Activated CD8-positive, alpha-beta memory T cell treated with anti-CD3 and anti-CD28 coated beads for 48 hours (primary cell): ENCODE measurements around the gene C3orf22.
"Not testable (repeated sequence)": the region's sequence is repeated elsewhere in the genome, so short reads cannot be mapped to it uniquely, and the experiment has no call there.

ENCODE experiments used
- DNase-seq, 3 experiments: peaks; one replicate each; pipeline ENCODE4 v3.0.0-alpha.2; 2020; ENCODE audit warnings: low read depth in 2 of 3, low spot score in 2 of 3

Gene C3orf22, protein sequence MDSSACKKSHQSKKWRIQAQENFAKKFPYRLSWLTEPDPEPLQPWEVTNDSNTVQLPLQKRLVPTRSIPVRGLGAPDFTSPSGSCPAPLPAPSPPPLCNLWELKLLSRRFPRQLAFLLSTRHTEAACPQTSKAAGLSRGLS

DNA sequence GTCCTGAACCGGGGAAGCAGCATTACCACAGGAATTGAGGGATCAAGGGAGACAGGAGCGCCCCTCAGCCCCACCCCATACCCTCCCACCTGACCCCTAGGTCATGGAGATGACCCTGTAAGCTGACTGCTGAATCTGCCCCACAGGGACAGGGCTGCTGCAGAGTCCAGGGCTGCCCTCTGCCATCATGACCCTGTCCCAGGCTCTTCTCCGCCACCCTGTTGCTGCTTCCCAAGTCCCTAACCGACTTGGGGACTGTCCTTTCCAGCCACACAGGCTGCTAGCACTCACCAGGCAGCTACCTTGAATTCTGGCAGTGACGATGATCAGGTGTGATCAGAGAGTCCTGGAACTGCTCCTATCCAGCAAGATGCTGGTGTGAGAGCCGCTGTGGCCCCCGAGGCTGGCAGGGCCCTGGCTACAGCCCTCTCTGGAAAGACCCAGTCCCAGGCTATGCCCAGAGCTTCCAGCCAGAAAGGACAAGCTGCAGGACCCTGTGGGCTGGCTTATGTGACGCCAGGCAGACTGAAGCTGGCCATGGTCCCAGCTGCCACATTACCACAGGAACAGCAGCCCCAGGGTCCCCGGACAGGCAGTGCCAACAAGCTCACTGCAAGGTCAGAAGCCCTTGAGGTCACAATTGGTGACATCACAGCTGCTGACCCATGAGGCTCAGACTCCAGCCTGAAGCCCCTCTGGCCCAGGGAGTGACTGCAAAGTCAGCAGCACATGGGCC, at the start of gene C3orf22:
Gene C3orf22 (minus strand): TSS at position 597 of the 736 bp plus-strand sequence. CDS start 5,542 bp downstream, outside the sequence.
- DNase-seq: no peak

DNA sequence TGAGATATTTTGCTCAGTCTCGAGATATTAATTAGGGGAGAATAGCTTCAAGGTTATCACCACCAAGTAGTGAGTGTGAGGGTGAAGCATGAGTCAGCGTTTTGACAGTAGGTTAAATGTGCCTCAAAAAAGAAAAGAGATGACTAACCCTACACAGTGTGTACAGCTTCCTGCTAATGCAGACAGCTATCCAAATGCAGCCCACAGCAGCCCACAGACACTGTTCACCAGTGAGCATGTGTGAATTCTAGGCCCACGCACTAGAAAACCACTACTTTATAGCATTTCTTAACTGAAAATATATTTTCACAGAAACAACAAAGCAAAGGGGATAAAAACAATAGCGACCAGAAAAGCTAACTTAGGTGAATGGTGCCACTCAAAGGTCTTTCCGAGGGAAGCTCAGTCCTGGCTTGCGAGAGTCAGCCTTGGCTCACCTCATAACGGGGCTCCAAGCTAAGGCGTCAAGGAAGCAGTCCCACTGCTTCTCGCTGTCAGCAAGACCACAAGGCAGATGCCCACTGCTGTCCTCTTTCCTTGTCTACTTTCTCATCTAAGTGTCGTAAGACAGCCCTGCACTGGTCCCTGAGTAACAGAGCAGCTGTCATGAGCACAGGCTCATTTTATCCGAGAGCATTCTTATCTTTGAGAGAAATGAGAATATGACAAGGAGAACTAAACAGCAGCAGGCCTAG, 48.6 kb upstream of the C3orf22 start:
- peak in 1 of 3 experiments; percentile 5 for DNase-seq

DNA sequence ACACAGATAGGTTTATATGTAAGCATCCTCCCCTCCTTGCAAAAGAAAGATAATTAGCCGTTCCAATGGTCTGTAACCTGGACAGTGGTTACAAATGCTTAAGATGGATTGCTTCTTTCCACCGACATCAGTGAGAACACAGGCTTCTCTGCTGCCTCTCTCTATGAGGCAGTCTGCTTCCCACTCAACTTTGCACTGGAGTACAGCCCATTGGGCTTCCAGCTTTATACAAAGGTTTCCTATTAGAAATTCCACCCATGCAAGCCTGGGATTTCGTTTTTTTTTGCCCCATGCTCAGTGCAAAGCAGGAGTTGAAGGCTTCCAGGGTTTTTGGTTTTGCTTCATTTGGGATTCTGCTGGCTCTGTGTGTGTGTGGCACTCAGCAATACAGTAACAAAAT, 47.3 kb upstream of the C3orf22 start:
- no peak for DNase-seq

DNA sequence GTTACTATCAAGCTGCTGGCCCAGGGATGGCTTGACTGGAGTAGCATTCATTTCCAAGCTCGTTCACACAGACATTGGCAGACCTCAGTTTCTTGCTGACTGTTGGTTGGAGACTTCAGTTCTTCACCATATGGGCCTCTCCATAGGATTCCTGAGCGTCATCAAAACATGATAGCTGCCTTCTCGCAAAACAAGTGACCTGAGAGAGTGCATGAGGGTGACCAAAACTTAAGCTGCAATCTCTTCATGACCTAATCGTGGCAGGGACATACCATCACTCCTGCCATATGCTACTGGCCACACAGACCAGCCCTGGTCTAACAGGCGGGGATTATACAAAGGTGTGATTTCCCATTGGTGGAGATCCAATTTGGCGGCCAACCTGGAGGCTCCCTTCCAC, 46.0 kb upstream of the C3orf22 start:
- DNase-seq: no peak

DNA sequence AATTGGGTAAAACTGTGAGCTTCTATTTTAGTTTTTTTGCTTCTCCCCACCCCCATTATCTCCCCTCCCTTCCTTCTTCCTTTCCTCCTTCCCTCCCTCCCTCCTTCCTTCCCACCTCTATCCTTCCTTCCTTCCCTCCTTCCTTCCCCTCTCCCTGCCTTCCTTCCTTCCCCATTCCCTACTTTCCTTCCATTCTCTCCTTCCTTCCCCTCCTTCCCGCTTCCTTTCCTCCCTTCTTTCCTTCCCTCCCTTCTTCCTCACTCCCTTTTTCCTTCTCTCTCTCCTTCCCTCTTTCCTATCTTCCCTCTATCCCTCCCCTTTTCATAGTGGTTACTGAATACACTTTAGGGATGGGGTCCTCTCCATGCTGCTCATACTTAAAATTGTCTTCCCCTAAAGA, 40.4 kb upstream of the C3orf22 start:
- DNase-seq: no peak

DNA sequence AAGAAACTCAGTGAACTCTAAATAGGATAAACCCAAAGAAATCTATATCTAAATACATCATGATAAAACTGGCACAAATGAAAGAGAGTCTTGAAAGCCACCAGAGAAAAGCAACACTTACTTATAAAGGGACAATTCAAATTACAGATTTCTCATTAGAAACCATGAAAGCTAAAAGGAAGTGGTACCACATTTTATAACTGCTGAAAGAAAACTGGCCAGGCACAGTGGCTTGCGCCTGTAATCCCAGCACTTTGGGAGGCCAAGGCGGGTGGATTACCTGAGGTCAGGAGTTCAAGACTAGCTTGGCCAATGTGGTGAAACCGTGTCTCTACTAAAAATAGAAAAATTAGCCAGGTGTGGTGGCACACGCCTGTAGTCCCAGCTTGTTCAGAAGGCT, 36.7 kb upstream of the C3orf22 start:
- not testable (repeated sequence) for DNase-seq

DNA sequence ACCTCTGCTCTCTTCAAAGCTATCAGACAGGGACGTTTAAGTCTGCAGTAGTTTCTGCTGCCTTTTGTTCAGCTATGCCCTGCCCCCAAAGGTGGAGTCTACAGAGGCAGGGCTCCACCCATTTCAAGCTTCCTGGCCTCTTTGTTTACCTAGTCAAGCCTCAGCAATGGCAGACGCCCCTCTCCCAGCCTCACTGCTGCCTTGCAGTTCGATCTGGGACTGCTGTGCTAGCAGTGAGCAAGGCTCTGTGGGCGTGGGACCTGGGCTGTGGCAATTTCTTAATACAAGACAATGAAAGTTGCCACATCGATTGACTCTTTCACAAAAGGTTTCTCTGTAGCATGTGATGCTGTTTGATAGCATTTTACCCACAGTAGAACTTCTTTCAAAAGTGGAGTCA, 32.8 kb upstream of the C3orf22 start:
- not testable (repeated sequence) for DNase-seq

DNA sequence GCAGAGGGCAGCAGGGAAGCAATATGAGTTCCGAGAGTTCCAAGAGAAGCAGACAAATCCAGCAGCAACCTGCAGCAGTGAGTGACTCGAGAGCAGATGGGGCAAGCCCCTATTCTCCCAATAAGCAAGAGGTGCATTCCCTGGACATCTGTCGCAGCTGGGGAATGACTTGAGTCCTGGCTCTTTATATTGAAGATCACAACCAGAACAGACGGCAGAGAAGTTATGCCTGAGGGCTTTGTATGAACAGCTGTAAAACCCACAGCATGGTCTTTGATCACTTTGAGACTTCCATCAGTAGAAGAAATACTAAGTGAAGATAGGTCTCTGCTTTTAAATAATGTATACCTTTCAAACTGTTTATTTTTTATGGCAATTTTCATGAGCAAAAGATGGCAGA, 23.6 kb upstream of the C3orf22 start:
- DNase-seq: no peak

DNA sequence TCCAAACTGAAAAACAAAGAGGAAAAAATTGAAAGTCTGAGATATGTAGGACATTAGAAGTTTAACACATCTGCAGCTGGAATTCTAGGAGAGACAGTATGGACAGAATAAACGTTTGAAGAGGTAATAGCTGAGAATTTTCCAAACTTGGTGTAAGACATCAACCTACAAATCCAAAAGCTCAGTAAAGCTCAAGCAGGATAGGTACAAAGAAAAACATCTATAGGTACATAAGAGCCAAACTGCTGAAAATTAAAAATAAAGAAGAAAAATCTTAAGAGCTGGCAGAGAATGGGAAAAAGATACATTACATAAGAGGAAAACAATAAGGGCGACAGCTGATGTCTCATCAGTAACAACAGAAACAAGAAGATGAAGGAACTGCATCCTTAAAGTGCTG, 22.8 kb upstream of the C3orf22 start:
- no peak for DNase-seq

DNA sequence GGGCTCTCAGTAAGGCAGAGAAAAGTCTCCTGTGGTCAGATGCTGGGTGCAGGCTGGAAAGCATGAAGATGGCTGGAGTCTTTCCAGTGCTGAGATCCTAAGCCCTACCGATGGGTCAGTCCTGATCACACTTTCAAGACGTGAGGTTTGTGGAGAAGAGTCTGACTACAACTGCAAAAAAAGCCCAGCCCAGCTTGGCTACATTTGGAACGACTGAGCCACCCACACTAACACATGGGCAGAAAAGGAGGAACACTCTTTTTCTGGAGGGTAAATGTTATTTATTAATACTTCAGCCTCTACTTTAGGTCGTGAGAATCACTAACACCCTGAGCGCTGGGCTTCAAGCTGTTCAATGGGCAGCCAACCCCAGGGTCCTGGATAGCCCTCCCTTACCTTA, 22.0 kb upstream of the C3orf22 start:
- DNase-seq: no peak

DNA sequence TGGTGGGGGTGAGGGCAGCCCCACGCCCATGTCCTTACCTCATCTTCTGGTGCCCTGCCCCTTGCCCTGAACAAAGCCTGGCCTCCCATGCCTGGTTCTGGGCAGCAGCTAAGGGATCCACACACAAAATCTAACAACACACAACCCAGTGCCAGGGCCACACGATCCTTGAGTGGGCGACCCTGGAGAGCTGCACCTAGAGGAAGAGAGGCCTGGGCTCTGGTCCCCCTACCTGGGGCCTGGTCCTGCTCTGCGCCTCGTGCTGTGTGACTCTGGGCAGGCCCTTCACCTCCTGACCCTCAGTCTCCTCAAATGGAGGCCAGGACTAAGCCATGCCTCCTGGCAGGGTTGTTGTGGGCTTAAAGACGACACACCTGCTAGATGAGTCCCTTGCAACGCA, 20.0 kb upstream of the C3orf22 start:
- no peak for DNase-seq

DNA sequence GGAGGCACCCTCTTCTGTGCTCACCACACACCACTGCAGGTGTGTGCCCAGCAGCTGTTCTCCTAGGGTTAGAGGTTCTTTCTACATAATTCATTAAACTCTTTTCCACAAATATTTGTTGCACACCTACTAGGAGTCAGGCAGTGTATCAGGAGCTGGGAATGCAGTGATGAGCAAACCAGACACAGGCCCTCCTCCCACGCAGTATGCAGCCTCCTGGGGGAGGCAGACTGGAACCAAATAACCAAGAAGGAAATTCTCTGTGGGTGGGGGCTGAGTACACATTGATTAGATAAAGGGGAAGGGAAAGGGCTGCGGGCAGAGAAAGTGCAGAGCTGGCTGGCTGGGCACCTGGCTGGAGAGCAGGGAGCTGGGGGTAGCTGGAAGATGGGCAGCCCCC, 18.5 kb upstream of the C3orf22 start:
- no peak for DNase-seq

DNA sequence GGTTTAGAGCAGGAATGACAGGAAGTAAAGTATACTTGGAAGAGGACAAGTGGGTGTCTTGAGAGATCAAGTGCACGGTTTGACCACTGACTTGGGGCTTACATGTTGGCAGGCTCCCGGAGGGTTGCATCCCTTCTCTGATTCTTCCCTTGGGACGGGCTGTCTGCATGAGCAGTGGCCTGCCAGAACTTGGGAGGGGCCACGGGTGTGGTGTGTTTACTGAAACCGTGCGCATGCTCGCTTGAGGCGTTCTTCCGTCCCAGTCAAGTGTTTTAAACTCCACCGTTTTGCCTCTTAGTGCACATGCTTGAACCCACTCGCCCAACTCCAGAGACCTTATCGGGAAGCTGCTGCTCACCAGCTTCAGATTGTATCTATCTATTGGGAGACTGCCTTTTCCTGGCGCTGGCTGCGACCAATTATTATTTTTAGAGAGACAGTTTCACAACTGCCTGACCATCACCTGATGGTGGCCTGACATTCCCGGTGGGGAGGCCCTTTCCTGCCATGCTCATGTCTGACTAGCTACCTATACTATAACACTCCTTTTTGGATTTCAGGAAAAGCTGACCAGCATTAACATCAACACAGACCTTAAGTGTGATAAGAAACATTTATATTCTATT, 14.9 kb upstream of the C3orf22 start:
- DNase-seq: no peak

DNA sequence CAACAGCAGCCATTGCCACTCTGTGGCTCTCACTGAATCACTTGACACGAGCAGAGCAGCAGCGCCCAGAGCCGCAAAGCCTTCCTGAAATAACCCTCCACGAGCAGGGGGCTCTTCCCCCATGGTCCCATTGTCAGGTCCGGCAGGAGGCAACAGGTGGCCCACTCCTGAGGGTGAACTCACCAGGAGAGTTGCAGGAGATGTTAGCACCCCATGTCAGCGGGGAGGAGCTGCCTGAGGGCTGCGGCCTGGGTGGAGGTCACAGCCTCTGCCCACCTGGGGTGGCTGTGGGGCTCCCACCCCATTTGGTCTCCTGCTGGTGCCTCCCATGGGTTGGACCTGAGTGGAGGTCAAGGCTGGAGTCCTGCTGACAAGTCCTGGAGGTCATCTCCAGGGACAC, 12.3 kb upstream of the C3orf22 start:
- no peak for DNase-seq

DNA sequence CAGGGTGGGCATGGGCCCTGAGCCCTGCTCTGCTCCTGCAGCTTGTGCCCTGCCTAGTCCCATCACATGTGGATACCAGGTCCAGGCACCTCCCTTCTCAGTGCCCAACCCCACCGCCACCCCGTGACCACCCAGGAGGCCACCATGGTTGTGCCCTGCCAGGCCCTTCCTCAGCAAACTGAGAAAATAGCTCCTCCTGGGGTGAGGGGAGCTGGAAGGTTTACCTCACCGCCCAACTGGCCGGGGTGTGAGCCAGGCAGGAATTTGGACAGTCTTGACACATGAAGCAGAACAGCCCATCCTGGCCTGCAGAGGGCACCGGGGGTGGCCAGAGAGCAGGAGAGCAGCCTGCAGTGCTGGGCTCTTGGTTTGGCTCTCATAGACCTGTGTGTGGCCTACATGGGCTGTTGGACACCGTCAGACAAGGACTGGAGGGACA, 11.4 kb upstream of the C3orf22 start:
- DNase-seq: no peak

DNA sequence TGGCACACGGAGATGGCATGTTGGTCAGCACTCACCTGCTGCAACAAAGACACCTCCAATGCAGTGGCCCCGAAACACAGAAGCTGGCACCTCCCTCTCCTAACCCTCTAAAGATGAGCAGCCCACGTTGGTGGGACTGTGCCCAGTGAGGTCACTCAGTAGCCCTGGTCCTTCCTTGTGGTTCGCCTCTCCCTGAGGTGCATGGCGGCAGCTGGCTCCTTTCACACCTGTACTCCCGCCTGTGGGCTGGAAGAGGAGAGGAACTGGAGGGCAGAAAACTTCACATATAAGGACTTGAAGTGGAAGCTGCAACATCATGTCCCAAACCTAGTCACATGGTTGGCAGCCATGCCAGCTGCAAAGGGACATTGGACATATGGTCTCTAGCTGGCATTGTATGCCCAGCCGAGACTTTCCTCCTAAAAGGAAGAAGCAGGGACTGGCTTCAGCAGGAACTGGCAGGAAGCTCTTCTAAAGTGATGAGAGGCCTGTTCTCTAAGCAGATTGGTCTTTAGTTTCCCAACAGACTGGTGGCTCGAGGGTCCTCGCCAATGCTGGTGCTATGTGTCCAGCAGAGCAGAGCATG, 10.8 kb upstream of the C3orf22 start:
- DNase-seq: no peak

DNA sequence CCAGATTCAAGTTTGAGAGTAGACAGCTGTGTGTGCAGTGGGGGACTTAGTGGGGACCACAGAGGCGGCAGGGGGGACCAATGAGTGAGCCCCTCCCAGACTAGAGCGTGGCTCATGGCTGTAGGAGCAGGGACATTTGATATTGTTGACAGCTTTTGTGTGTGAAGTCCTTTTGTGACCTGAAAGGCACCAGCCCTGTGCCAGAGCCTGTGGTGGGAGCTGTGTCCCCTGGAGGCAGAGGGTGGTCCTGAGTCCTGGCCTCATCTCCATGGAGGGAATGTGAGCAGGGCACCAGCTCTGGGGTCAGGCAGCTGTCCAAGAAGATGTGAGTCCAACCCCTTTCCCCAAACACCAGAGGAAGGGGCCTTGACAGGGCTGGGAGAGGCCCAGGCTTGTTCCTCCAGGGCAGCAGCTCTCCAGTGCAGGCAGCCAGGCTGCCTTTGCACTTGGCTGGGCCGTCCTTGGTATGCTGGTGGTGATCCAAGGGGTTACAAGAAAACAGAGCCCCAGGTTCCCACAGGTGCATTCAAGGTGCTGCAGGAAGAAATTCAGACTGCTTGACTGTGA, 10.1 kb upstream of the C3orf22 start:
- DNase-seq: no peak

DNA sequence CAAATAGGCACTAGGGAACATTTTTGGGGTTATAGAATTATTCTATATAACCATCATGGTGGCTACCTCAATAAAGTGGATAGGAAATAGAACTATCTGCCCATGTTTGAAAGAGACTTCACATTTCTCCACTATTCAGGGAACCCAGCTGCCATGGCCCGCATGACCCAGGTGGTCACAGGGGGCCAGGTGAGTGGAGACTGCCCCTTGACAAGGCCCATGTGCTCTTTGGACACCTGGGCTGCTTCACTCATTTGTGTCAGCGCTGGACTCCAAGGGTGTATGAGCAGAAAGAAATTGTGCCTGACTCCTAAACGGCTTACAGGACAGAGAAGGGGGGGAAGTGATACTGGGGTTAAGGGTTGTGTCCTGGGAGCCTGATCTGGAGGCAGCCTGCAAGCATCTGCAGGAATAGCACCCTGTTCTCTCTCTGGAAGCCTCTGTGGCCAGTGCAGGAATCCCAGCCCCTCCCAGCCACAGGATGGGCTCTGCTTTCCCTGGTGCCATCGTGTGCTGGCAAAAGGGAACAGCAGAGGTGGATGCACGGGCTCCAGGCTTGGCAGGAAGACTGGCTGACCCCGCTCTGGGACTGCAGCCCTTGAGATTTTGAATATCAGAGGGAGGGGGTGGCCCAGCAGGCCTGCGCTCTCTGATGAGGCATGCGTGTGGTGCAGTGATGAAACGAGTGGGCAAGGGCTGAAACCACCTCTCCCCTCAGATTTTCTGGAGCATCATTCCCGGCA, 9.1 kb upstream of the C3orf22 start:
- DNase-seq: no peak

DNA sequence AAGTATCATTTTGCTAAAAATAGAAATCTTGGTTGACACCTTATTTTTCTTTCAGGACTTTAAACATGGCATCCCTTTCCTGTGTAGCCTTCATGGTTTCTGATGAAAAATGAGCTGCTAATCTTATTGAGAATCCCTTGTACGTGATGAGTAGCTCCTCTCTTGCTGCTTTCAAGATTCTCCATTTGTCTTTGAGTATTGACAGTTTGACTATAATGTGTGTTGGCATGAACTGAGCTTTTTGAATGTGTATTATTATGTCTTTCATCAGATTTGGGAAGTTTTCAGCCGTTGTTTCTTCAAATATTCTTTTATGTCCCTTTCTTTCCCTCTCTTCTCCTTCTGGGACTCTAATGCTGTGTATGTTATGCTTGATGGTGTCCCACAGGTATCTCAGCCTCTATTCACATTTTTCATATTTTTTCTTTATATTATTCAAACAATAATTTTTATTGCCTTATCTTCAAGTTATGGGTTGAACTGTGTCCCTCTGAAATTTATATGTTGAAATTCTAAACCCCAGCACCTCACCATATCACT, 4.1 kb upstream of the C3orf22 start:
- no peak for DNase-seq

DNA sequence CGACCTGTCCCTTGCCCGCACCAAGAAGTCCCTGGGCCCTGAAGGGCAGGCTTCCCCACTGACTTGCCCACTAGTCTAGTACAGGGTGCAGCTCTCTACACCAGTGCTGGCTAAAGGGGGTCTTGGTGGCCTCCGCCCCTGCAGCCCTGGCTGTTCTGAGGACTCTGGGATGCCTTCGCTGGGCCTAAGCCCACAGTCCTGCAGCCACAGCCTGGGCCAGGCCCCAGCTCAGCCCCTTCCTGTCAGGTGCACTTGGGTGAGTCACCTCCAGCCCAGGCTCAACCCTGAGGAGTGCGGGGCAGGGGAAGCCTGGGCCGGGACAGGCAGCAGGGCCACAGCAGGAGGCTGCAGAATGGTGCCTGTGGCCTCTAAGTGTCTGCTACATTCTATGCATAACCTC, 971 bp downstream of the C3orf22 start:
- no peak for DNase-seq
